Ishikawa (cell line): ENCODE measurements around the gene ARID5A.

ENCODE experiments used
- CREB1 ChIP-seq: IDR thresholded peaks from 2 replicates; pipeline ENCODE4 v1.6.1; 2012; ENCODE audit warnings: low read depth
- EP300 ChIP-seq: IDR thresholded peaks from 2 replicates; pipeline ENCODE4 v1.6.1; 2012; ENCODE audit warnings: borderline replicate concordance
- RAD21 ChIP-seq: IDR thresholded peaks from 2 replicates; pipeline ENCODE4 v1.6.1; 2012; ENCODE audit warnings: low read depth
- REST ChIP-seq: IDR thresholded peaks from 2 replicates; pipeline ENCODE4 v1.6.1; 2012; ENCODE audit warnings: low read depth, mild to moderate bottlenecking
- TEAD4 ChIP-seq: IDR thresholded peaks from 2 replicates; pipeline ENCODE4 v1.6.1; 2012
- YY1 ChIP-seq: IDR thresholded peaks from 2 replicates; pipeline ENCODE4 v1.6.1; 2012; ENCODE audit warnings: low read depth
- TF ChIP-seq, protein P1 (sequence below): IDR thresholded peaks from 2 replicates; pipeline ENCODE4 v1.6.1; 2012
- TF ChIP-seq, protein P2 (sequence below): IDR thresholded peaks from 2 replicates; pipeline ENCODE4 v1.6.1; 2012

GRCh38 chr2:96558485-96558884, 21.9 kb downstream of the ARID5A start:
- no peak for TF ChIP-seq TEAD4
- TF ChIP-seq EP300: no peak
- TF ChIP-seq CREB1: no peak
- no peak for TF ChIP-seq RAD21
- no peak for TF ChIP-seq REST
- TF ChIP-seq, protein P1, sequence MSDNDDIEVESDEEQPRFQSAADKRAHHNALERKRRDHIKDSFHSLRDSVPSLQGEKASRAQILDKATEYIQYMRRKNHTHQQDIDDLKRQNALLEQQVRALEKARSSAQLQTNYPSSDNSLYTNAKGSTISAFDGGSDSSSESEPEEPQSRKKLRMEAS: no peak
- no peak for TF ChIP-seq YY1
- TF ChIP-seq, protein P2, sequence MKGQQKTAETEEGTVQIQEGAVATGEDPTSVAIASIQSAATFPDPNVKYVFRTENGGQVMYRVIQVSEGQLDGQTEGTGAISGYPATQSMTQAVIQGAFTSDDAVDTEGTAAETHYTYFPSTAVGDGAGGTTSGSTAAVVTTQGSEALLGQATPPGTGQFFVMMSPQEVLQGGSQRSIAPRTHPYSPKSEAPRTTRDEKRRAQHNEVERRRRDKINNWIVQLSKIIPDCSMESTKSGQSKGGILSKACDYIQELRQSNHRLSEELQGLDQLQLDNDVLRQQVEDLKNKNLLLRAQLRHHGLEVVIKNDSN: no peak
